Neural progenitor cell (in vitro differentiated cells): ENCODE data around the gene PLEK. TPM values are rescaled to one million over a fixed set of nuclear protein-coding genes. Genes with fewer than 3 reads are reported as not detected.
A peak's percentile ranks its signal among the peaks of the same experiment; 100 is the strongest.

Experiments used
- DNase-seq: peaks from one replicate; pipeline ENCODE4 v3.0.0-alpha.2; 2016; ENCODE audit warnings: low spot score
- H2AFZ ChIP-seq: fragments of 200-600 bp; sonication (generic); replicated peaks from 2 replicates; pipeline ENCODE4 v1.6.1; 2016; ENCODE audit warnings: antibody characterized with exemption
- H3F3A ChIP-seq: fragments of 200-600 bp; sonication (generic); 2 replicates; pipeline ENCODE4 v1.6.1; 2016; ENCODE audit warnings: antibody characterized with exemption, low read depth
- H3K27ac ChIP-seq: fragments of 200-600 bp; sonication (generic); 2 replicates; pipeline ENCODE4 v1.5.1; 2016; ENCODE audit warnings: mild to moderate bottlenecking
- H3K27me3 ChIP-seq: fragments of 200-600 bp; sonication (generic); 2 replicates; pipeline ENCODE4 v1.6.1; 2016; ENCODE audit warnings: mild to moderate bottlenecking, moderate library complexity
- H3K36me3 ChIP-seq: fragments of 200-600 bp; sonication (generic); 2 replicates; pipeline ENCODE4 v1.5.1; 2016
- H3K4me1 ChIP-seq: fragments of 200-600 bp; sonication (generic); 2 replicates; pipeline ENCODE4 v1.6.1; 2016; ENCODE audit warnings: mixed run types
- H3K4me2 ChIP-seq: fragments of 200-600 bp; sonication (generic); 2 replicates; pipeline ENCODE4 v1.6.1; 2016
- H3K4me3 ChIP-seq: fragments of 200-600 bp; sonication (generic); 2 replicates; pipeline ENCODE4 v1.5.1; 2016
- H3K79me2 ChIP-seq: fragments of 200-600 bp; sonication (generic); 2 replicates; pipeline ENCODE4 v1.6.1; 2016; ENCODE audit warnings: low read depth
- H3K9ac ChIP-seq: fragments of 200-600 bp; sonication (generic); 2 replicates; pipeline ENCODE4 v1.6.1; 2016
- H3K9me3 ChIP-seq: fragments of 200-600 bp; sonication (generic); 2 replicates; pipeline ENCODE4 v1.5.1; 2016; ENCODE audit warnings: low read depth
- H4K20me1 ChIP-seq: fragments of 200-600 bp; sonication (generic); 2 replicates; pipeline ENCODE4 v1.6.1; 2016; ENCODE audit warnings: low read depth
- H3K27ac Mint-ChIP-seq: 3 replicates; pipeline ENCODE4 v1.8.0; 2021; ENCODE audit warnings: mixed read lengths
- H3K27me3 Mint-ChIP-seq: 2 replicates; pipeline ENCODE4 v1.8.0; 2022; ENCODE audit warnings: low read depth, mild to moderate bottlenecking, inconsistent platforms, moderate library complexity, mixed read lengths; ENCODE audit not compliant: insufficient read depth
- H3K36me3 Mint-ChIP-seq: 3 replicates; pipeline ENCODE4 v1.8.0; 2021; ENCODE audit warnings: mixed read lengths
- H3K4me1 Mint-ChIP-seq: 3 replicates; pipeline ENCODE4 v1.8.0; 2021; ENCODE audit warnings: mixed read lengths
- H3K4me3 Mint-ChIP-seq: 3 replicates; pipeline ENCODE4 v1.8.0; 2021; ENCODE audit warnings: mild to moderate bottlenecking, moderate library complexity, mixed read lengths
- H3K9me3 Mint-ChIP-seq: 3 replicates; pipeline ENCODE4 v1.8.0; 2020; ENCODE audit warnings: mixed read lengths
- EZH2 ChIP-seq: fragments of 200-600 bp; sonication (generic); IDR thresholded peaks from 2 replicates; pipeline ENCODE4 v1.6.1; 2017; ENCODE audit warnings: antibody characterized with exemption, mild to moderate bottlenecking, moderate library complexity
- EZH2phosphoT487 ChIP-seq: fragments of 200-600 bp; sonication (generic); IDR thresholded peaks from 2 replicates; pipeline ENCODE4 v1.6.1; 2017; ENCODE audit warnings: antibody characterized with exemption
- total RNA-seq: library from RNA; depleted of rRNA; stranded (reverse); fragments of >200 nt; gene quantifications from 2 replicates; pipeline ENCODE4 v1.2.3, GENCODE V29; 2015; ENCODE audit warnings: low replicate concordance
- TF ChIP-seq, protein P1 (sequence below): fragments of 200-600 bp; sonication (generic); IDR thresholded peaks from 2 replicates; pipeline ENCODE4 v1.5.1; 2017; ENCODE audit warnings: antibody characterized with exemption, mild to moderate bottlenecking

Gene PLEK
- total RNA-seq, 1 donor from 2014 or later: not detected

DNA sequence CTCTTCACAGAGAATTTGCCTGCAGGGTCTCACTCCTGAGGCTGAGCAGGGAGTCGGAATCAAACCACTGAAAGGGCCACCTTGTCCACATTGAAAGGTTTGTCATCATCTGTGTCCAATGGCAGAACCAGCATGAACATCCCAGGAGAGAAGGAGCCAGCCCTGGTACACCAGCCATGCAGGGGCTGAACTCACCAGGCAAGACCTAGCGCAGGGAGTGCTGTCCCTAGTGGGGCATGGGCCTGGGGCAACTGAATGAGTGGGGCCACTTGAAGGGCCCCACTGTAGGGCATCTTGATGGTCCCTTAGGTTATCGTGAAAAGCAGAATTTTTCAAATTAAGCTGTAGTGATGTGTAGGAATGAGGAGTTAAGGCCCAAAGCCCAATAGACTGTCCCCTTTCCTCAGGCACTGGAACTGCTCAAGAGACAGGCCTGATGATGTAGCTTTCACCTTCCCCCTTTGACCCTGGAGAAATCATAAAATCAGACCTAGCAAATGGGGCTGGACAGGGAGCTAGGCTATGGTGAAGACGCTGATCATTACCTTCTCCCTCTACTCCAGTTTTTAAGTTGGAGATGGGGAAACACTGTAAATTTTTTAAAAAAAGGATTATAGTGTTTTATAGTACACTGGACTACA is 8.4 kb upstream of the PLEK start:
- H3K36me3 Mint-ChIP-seq: no peaks in the 10 kb centered on the region

DNA sequence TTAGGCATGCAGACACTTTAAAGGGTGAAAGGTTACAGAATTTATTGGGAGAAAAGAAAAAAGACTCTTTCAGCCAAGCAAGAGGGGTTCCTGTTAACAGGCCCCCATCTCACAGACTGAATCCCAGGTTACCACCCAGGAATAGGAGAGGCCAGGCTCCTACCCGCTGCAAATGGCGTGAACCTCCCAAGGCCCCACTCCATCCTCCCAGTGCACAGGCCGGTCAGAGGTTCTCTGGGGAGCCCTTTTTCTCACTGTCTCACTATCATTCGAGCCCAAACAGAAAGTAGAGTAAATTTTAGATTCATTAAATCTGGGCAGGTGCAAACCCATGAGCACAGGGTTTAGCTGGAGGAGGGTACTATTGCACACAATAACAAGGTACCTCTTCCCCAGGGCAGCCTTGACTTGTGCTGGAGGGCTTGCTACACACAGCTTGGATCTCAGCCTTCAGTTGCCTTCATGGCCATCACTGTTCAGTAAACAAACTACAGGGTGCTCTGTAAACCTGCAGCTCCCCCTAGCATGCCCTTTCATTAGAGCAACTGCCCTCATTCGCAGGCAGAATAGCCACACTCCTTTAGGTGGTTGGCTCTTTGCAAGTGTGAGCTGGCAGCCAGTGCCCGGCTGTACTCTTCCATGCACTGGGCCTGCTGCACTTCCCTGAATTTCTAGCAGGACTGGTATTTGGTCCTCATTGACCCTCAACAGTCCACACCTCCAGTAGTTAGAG is 7.3 kb upstream of the PLEK start:
- H3K27me3 Mint-ChIP-seq: no peaks in the 10 kb centered on the region
- no peaks in the 10 kb centered on the region for H3K36me3 Mint-ChIP-seq
- H3F3A ChIP-seq: no peaks in the 10 kb centered on the region
- TF ChIP-seq, protein P1, sequence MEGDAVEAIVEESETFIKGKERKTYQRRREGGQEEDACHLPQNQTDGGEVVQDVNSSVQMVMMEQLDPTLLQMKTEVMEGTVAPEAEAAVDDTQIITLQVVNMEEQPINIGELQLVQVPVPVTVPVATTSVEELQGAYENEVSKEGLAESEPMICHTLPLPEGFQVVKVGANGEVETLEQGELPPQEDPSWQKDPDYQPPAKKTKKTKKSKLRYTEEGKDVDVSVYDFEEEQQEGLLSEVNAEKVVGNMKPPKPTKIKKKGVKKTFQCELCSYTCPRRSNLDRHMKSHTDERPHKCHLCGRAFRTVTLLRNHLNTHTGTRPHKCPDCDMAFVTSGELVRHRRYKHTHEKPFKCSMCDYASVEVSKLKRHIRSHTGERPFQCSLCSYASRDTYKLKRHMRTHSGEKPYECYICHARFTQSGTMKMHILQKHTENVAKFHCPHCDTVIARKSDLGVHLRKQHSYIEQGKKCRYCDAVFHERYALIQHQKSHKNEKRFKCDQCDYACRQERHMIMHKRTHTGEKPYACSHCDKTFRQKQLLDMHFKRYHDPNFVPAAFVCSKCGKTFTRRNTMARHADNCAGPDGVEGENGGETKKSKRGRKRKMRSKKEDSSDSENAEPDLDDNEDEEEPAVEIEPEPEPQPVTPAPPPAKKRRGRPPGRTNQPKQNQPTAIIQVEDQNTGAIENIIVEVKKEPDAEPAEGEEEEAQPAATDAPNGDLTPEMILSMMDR: peak; percentile 60
- TF ChIP-seq EZH2phosphoT487 (no peak), EZH2 (no peak)
- peaks cover 7% of the 10 kb centered on the region for H3K27me3 ChIP-seq
- H3K79me2 ChIP-seq: no peaks in the 10 kb centered on the region
- no peaks in the 10 kb centered on the region for H3K9me3 ChIP-seq
- no peaks in the 10 kb centered on the region for H4K20me1 ChIP-seq
- H3K4me3 Mint-ChIP-seq: no peak overlapping the region
- H3K4me3 ChIP-seq: no peak overlapping the region
- no peak overlapping the region for H3K4me2 ChIP-seq
- H3K4me1 Mint-ChIP-seq: peaks cover 9% of the 10 kb centered on the region
- peak overlapping the region; percentile 65 for H2AFZ ChIP-seq
- H3K9me3 Mint-ChIP-seq: peaks cover 6% of the 10 kb centered on the region
- H3K4me1 ChIP-seq: no peaks in the 10 kb centered on the region
- H3K36me3 ChIP-seq: no peaks in the 10 kb centered on the region
- no peak overlapping the region for H3K27ac ChIP-seq
- peak; percentile 73 for DNase-seq
- H3K27ac Mint-ChIP-seq: no peak overlapping the region
- H3K9ac ChIP-seq: no peak overlapping the region

More for the DNA sequence above, 8.4 kb upstream of the PLEK start:
- H3K9me3 ChIP-seq: no peaks in the 10 kb centered on the region
- H3K36me3 ChIP-seq: no peaks in the 10 kb centered on the region
- TF ChIP-seq EZH2phosphoT487 (no peak), EZH2 (no peak)
- TF ChIP-seq, protein P1: no peak
- Mint-ChIP-seq H3K4me1 (peaks cover 3% of the 10 kb centered on the region), H3K27ac (no peak overlapping the region), H3K4me3 (no peak overlapping the region), H3K27me3 (no peaks in the 10 kb centered on the region), H3K9me3 (peaks cover 6% of the 10 kb centered on the region)
- no peak overlapping the region for H3K27ac ChIP-seq
- no peaks in the 10 kb centered on the region for H3K4me1 ChIP-seq
- no peaks in the 10 kb centered on the region for H4K20me1 ChIP-seq
- H3K4me3 ChIP-seq: no peak overlapping the region
- H3K9ac ChIP-seq: no peak overlapping the region
- no peak for DNase-seq
- no peaks in the 10 kb centered on the region for H3K79me2 ChIP-seq
- H3K27me3 ChIP-seq: no peaks in the 10 kb centered on the region
- H2AFZ ChIP-seq: no peak overlapping the region
- no peak overlapping the region for H3K4me2 ChIP-seq
- no peaks in the 10 kb centered on the region for H3F3A ChIP-seq

DNA sequence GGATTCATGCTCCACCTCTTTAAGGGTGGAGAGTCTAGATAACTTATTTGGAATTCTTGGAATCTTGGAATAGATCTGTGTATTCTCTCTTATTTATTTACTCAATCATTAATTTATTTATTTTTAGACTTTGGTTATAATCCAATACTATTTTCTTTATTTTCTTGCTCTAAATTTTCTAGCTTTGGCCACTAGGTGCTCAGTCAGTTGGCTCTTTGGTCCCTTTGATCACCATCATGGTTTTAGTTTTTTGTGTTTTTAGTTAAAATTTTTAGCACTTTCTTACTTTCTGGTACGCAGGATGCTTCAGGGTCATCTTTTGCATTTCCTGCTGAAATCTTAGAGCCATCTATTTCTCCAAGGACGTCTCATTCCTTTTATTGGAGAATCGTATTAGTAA is 5.2 kb upstream of the PLEK start:
- H3K9ac ChIP-seq: no peak overlapping the region
- H3K27ac ChIP-seq: no peak overlapping the region
- H3K27me3 ChIP-seq: peaks cover 8% of the 10 kb centered on the region
- H4K20me1 ChIP-seq: no peaks in the 10 kb centered on the region
- H3K4me2 ChIP-seq: no peak overlapping the region
- no peaks in the 10 kb centered on the region for H3K36me3 ChIP-seq
- H3F3A ChIP-seq: no peaks in the 10 kb centered on the region
- no peaks in the 10 kb centered on the region for H3K36me3 Mint-ChIP-seq
- no peak overlapping the region for H2AFZ ChIP-seq
- H3K4me3 Mint-ChIP-seq: no peak overlapping the region
- TF ChIP-seq, protein P1: no peak
- no peak for TF ChIP-seq EZH2
- TF ChIP-seq EZH2phosphoT487: no peak
- no peaks in the 10 kb centered on the region for H3K4me1 ChIP-seq
- H3K9me3 Mint-ChIP-seq: peaks cover 6% of the 10 kb centered on the region
- no peaks in the 10 kb centered on the region for H3K9me3 ChIP-seq
- H3K79me2 ChIP-seq: no peaks in the 10 kb centered on the region
- H3K27me3 Mint-ChIP-seq: no peaks in the 10 kb centered on the region
- no peak overlapping the region for H3K4me3 ChIP-seq
- H3K27ac Mint-ChIP-seq: no peak overlapping the region
- H3K4me1 Mint-ChIP-seq: peaks cover 9% of the 10 kb centered on the region
- DNase-seq: no peak
